ENCODE results near the gene ZBTB25. TPM values are rescaled to one million over a fixed set of nuclear protein-coding genes. Genes with fewer than 3 reads are reported as not detected.

The ZBTB25 gene
- total RNA-seq, 1 donor from 2014 or later, result 11.8 TPM

DNA sequence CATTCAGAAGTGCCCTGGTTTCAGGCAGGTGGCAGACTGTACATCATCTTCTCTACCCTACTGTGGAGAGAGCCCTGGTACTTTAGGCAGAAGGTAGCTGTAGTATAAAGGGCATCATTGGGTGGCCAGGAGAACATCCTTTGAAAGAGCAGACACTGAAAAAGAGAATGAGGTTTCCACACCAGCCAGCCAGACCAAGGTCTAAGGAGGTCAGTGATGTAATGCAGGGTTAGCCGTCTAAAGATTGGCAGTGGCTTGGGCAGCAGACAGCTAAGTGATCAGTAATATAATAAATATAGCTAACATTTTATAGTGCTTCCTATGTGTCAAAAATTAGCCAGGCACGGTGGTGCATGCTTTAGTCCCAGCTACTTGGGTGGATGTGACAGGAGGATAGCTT is 12.0 kb downstream of the ZBTB25 start:
- no peaks in the 10 kb centered on the region for H3K27me3 Mint-ChIP-seq
- H3K36me3 Mint-ChIP-seq (ENCODE audit: insufficient read depth), result peaks cover 11% of the 10 kb centered on the region
- TF ChIP-seq, protein P1, sequence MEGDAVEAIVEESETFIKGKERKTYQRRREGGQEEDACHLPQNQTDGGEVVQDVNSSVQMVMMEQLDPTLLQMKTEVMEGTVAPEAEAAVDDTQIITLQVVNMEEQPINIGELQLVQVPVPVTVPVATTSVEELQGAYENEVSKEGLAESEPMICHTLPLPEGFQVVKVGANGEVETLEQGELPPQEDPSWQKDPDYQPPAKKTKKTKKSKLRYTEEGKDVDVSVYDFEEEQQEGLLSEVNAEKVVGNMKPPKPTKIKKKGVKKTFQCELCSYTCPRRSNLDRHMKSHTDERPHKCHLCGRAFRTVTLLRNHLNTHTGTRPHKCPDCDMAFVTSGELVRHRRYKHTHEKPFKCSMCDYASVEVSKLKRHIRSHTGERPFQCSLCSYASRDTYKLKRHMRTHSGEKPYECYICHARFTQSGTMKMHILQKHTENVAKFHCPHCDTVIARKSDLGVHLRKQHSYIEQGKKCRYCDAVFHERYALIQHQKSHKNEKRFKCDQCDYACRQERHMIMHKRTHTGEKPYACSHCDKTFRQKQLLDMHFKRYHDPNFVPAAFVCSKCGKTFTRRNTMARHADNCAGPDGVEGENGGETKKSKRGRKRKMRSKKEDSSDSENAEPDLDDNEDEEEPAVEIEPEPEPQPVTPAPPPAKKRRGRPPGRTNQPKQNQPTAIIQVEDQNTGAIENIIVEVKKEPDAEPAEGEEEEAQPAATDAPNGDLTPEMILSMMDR (IDR thresholded peaks at IDR 0.05; ENCODE audit: unreplicated experiment), result no peak
- H3K27ac Mint-ChIP-seq, result no peak overlapping the region
- no peaks in the 10 kb centered on the region for H3K9me3 Mint-ChIP-seq (ENCODE audit: low read depth)
- DNase-seq (ENCODE audit: low spot score, unreplicated experiment), result no peak
- H3K4me3 Mint-ChIP-seq (ENCODE audit: low read depth), result no peak overlapping the region
- H3K4me1 Mint-ChIP-seq (ENCODE audit: low read depth), result no peaks in the 10 kb centered on the region

DNA sequence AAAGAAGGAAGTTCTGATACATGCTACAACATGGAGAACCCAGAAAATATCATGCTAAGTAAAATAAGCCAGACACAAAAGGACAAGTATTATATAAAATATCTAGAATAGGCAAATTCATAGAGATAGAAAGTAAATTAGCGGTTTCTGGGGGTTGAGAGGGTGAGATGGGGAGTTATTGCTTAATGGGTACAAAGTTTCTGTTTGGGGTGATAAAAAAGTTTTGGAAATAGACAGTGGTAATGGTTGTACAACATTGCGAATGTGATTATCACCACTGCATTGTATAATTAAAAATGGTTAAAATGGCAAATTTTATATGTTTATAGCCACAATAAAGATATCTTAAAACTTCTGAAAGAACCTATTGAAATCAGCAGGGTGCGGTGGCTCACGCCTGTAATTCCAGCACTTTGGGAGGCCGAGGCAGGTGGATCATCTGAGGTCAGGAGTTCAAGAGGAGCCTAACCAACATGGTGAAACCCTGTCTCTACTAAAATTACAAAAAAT is 15.0 kb downstream of the ZBTB25 start:
- DNase-seq (ENCODE audit: low spot score, unreplicated experiment), result no peak
- TF ChIP-seq, protein P1 (IDR thresholded peaks at IDR 0.05; ENCODE audit: unreplicated experiment), result no peak
- no peaks in the 10 kb centered on the region for H3K4me1 Mint-ChIP-seq (ENCODE audit: low read depth)
- peaks cover 11% of the 10 kb centered on the region for H3K36me3 Mint-ChIP-seq (ENCODE audit: insufficient read depth)
- H3K27me3 Mint-ChIP-seq, result no peaks in the 10 kb centered on the region
- no peaks in the 10 kb centered on the region for H3K9me3 Mint-ChIP-seq (ENCODE audit: low read depth)
- no peak overlapping the region for H3K27ac Mint-ChIP-seq
- no peak overlapping the region for H3K4me3 Mint-ChIP-seq (ENCODE audit: low read depth)

DNA sequence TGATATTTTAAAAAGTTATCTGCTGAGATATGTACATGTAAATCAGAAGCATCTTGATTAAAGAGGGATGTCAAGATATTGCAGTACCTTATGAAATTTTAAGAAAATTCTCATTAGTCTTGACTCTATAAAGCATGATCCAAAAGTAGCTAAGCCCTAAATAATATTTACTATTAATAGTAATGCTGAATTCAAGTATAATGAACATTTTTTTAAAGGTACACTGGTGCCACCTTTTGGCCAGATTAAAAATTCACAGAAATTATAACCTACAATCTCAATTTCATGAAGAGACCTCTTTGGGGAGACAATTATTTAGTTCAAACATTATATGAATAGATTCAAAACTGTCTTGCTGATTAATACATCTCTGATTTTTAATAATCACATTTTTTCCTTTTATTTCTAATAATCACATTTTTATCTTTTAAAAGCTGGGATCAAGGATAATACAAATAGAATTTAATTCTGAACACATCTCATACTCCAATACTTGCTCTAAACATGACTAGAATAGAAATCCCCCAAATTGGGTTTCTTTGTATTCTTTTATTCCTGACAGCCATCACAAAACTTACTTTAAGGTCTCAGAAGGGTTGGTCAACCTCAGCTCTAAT is 24.9 kb downstream of the ZBTB25 start:
- TF ChIP-seq, protein P1 (IDR thresholded peaks at IDR 0.05; ENCODE audit: unreplicated experiment), result peak; percentile 49
- DNase-seq (ENCODE audit: low spot score, unreplicated experiment), result no peak
- H3K27me3 Mint-ChIP-seq, result no peaks in the 10 kb centered on the region
- peaks cover 1% of the 10 kb centered on the region for H3K36me3 Mint-ChIP-seq (ENCODE audit: insufficient read depth)
- H3K4me1 Mint-ChIP-seq (ENCODE audit: low read depth), result no peaks in the 10 kb centered on the region
- no peaks in the 10 kb centered on the region for H3K9me3 Mint-ChIP-seq (ENCODE audit: low read depth)
- no peak overlapping the region for H3K4me3 Mint-ChIP-seq (ENCODE audit: low read depth)
- no peak overlapping the region for H3K27ac Mint-ChIP-seq

DNA sequence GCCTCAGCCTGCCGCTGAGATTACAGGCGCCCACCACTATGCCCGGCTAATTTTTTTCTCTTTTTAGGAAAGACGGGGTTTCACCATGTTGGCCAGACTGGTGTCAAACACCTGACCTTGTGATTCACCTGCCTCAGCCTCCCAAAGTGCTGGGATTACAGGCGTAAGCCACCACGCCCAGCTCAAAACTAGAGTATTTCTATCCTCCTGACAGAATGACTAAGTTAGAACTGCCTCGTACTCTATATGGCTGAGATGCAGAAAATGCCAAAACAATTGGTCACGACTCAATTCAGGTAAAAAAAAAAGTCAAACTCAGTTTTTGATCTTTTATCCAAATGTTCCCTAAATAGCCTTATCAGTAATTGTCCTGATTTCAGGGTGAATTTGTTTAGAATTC is 27.2 kb downstream of the ZBTB25 start:
- TF ChIP-seq, protein P1 (IDR thresholded peaks at IDR 0.05; ENCODE audit: unreplicated experiment), result no peak
- Mint-ChIP-seq H3K27ac (no peak overlapping the region), H3K9me3 (ENCODE audit: low read depth) (no peaks in the 10 kb centered on the region)

DNA sequence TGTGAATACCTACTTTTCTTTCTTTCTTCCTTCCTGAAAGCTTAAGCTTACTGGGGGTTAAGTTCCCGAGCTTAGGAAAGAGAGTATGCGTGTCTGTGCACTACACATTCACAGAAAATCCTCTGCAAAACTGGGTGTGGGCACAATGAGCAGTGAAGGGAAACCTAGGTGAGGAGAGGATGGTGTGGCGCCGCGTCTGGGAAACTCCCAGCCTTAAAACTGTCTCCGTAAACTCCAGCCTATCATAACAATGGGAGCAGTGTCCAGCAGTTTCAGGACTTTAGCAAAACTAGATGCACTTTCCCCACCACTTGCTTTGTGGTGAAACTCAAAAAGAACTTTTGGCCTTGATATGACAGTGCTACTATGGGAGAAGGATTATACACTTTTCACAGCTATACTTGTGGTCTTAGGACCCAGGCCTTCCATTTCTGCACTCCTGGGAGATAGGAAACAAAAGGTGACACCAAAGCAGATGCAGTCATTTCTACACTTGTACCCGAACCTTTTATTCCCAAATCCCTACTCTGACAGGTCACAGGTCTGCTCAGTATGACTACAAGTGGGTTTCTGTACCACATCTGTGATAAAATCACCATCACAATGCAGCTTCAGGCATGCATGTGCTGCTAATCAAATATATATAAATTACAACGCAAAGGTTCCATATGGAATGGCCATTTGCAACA is 27.9 kb downstream of the ZBTB25 start:
- Mint-ChIP-seq H3K4me1 (ENCODE audit: low read depth) (no peaks in the 10 kb centered on the region), H3K4me3 (ENCODE audit: low read depth) (no peak overlapping the region), H3K9me3 (ENCODE audit: low read depth) (no peaks in the 10 kb centered on the region), H3K36me3 (ENCODE audit: insufficient read depth) (no peaks in the 10 kb centered on the region), H3K27ac (no peak overlapping the region), H3K27me3 (no peaks in the 10 kb centered on the region)
- DNase-seq (ENCODE audit: low spot score, unreplicated experiment), result no peak
- TF ChIP-seq, protein P1 (IDR thresholded peaks at IDR 0.05; ENCODE audit: unreplicated experiment), result no peak

More for the DNA sequence above, 27.2 kb downstream of the ZBTB25 start:
- no peaks in the 10 kb centered on the region for H3K4me1 Mint-ChIP-seq (ENCODE audit: low read depth)
- H3K36me3 Mint-ChIP-seq (ENCODE audit: insufficient read depth), result no peaks in the 10 kb centered on the region
- DNase-seq (ENCODE audit: low spot score, unreplicated experiment), result no peak
- H3K4me3 Mint-ChIP-seq (ENCODE audit: low read depth), result no peak overlapping the region
- no peaks in the 10 kb centered on the region for H3K27me3 Mint-ChIP-seq

Data from progenitor cell of endocrine pancreas (in vitro differentiated cells).